ENCODE results near the gene DMWD. TPM values are rescaled to one million over a fixed set of nuclear protein-coding genes. Genes with fewer than 3 reads are reported as not detected.
"Not testable (repeated sequence)": the region's sequence is repeated elsewhere in the genome, so short reads cannot be mapped to it uniquely, and the experiment has no call there.

Gene DMWD
- total RNA-seq, 1 donor from 2014 or later = 47.4 TPM

DNA sequence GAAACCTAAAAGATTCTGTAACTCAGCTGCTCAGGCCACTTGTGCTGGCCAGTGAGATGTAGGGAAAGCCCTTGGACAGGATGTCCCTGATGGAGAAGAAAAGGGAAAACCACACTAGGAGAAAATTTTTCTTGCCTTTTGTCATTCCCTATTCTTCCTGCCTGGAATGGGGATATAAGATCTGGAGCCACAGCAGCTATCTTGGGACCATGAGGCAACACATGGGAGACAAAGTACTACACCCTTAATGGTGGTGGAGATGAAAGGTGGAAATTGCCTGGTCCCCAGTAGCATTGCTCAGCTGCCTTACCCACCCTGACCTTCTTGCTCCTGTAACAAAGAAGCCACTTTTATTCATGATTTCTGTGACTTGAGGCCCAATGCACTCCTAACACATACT, 13.1 kb upstream of the DMWD start:
- Histone ChIP-seq H3K9me3 (no peaks in the 10 kb centered on the region), H3K4me1 (peaks cover 5% of the 10 kb centered on the region), H3K36me3 (no peaks in the 10 kb centered on the region), H3K27me3 (ENCODE audit: low read depth) (no peaks in the 10 kb centered on the region), H3K27ac (no peak overlapping the region), H3K4me3 (no peak overlapping the region)
- TF ChIP-seq, protein P1, sequence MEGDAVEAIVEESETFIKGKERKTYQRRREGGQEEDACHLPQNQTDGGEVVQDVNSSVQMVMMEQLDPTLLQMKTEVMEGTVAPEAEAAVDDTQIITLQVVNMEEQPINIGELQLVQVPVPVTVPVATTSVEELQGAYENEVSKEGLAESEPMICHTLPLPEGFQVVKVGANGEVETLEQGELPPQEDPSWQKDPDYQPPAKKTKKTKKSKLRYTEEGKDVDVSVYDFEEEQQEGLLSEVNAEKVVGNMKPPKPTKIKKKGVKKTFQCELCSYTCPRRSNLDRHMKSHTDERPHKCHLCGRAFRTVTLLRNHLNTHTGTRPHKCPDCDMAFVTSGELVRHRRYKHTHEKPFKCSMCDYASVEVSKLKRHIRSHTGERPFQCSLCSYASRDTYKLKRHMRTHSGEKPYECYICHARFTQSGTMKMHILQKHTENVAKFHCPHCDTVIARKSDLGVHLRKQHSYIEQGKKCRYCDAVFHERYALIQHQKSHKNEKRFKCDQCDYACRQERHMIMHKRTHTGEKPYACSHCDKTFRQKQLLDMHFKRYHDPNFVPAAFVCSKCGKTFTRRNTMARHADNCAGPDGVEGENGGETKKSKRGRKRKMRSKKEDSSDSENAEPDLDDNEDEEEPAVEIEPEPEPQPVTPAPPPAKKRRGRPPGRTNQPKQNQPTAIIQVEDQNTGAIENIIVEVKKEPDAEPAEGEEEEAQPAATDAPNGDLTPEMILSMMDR (IDR thresholded peaks at IDR 0.05) = no peak
- DNase-seq (no peak), ATAC-seq (no peak)
- intact Hi-C loops (cut with DNase I) = no loop called here

DNA sequence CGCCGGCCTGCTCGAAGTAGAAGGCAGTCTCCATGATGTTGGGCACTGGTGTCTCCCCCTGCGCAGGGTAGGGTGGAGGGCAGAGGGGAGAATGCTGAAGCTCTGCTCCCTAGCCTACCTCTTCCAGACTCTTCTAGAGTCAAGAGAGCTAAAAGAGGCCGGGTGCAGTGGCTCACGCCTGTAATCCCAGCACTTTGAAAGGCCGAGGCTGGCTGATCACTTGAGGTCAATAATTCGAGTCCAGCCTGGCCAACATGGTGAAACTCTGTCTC, 12.2 kb upstream of the DMWD start:
- intact Hi-C loops (cut with DNase I) = no loop called here
- no peaks in the 10 kb centered on the region for H3K36me3 ChIP-seq
- TF ChIP-seq, protein P1 (IDR thresholded peaks at IDR 0.05) = no peak
- ATAC-seq (no peak), DNase-seq (no peak)
- H3K4me1 ChIP-seq = peaks cover 3% of the 10 kb centered on the region
- H3K27me3 ChIP-seq (ENCODE audit: low read depth) = no peaks in the 10 kb centered on the region
- H3K9me3 ChIP-seq = no peaks in the 10 kb centered on the region
- H3K27ac ChIP-seq = no peak overlapping the region
- no peak overlapping the region for H3K4me3 ChIP-seq

GRCh38 chr19:45804140-45804958, 11.7 kb upstream of the DMWD start:
- Histone ChIP-seq H3K9me3 (no peaks in the 10 kb centered on the region), H3K4me3 (no peak overlapping the region), H3K27me3 (ENCODE audit: low read depth) (no peaks in the 10 kb centered on the region), H3K36me3 (no peaks in the 10 kb centered on the region), H3K4me1 (peaks cover 1% of the 10 kb centered on the region), H3K27ac (no peak overlapping the region)
- intact Hi-C loops (cut with DNase I) = no loop called here
- ATAC-seq = no peak
- TF ChIP-seq, protein P1 (IDR thresholded peaks at IDR 0.05) = no peak
- no peak for DNase-seq

- ATAC-seq (no peak), DNase-seq (no peak)
- TF ChIP-seq, protein P1 (IDR thresholded peaks at IDR 0.05) = no peak
- Histone ChIP-seq H3K4me3 (no peak overlapping the region), H3K27ac (no peak overlapping the region), H3K36me3 (no peaks in the 10 kb centered on the region), H3K27me3 (ENCODE audit: low read depth) (peaks cover 4% of the 10 kb centered on the region), H3K4me1 (peaks cover 9% of the 10 kb centered on the region), H3K9me3 (no peaks in the 10 kb centered on the region)
- intact Hi-C loops (cut with DNase I) = no loop called here
These were observed 9.0 kb upstream of the DMWD start for GRCh38 chr19:45801603-45802175.

DNA sequence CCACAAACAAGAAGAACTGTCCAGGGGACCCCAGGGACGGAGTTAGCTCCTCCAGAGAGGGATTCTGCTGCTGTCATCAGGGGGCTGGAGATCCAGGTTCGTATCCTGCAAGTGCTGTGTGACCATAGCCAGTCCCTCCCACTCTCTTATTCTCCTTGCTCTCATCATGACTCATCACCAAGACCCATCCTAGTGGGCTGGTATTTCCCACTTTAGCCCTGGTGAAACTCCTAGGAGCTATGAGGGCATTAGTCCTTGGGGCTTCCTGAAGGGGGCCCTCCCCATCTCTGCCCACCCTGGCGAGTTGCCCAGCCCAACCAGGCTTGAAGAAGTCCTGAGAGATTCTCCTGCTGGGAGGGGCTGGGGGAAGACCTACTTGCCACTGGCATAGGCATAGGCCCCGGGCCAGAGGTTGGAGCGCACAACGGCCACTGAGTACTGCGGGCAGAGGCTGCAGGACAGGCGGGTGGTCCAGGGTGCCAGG, 7.5 kb upstream of the DMWD start:
- Histone ChIP-seq H3K36me3 (no peaks in the 10 kb centered on the region), H3K4me1 (peaks cover 9% of the 10 kb centered on the region), H3K4me3 (no peak overlapping the region), H3K27ac (no peak overlapping the region), H3K9me3 (no peaks in the 10 kb centered on the region), H3K27me3 (ENCODE audit: low read depth) (peaks cover 5% of the 10 kb centered on the region)
- ATAC-seq = peak in 1 of 2 donors; percentile 12
- TF ChIP-seq, protein P1 (IDR thresholded peaks at IDR 0.05) = no peak
- no peak for DNase-seq
- intact Hi-C loops (cut with DNase I) = no loop called here

GRCh38 chr19:45799541-45799940, 6.9 kb upstream of the DMWD start:
- H3K36me3 ChIP-seq; intact Hi-C loops (cut with DNase I); H3K27ac ChIP-seq; H3K4me1 ChIP-seq; H3K4me3 ChIP-seq; DNase-seq; H3K9me3 ChIP-seq; H3K27me3 ChIP-seq (ENCODE audit: low read depth): not testable (repeated sequence)
- peak in 1 of 2 donors; percentile 4 for ATAC-seq
